ENCODE results near the gene CHCHD3.

CHCHD3 gene

DNA sequence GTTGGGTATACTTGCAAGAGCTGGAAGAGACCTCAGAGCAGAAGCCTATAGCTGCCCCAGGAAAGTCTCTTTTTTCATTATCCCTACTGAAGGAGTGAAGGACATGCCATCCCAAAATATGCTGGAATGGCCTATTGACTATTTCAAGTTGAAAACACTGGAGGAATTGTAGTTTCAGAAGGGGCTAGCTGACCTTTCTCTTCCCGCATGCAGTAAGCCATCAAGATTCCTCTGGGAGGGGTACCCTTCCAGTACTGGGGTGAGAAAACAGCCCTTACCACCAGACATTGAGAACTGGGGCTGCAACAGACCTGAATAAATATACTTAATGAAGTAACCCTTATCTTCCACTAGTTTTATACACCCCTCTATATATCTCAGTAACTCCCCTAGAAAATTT, 41.7 kb downstream of the CHCHD3 start:
- no peak for DNase-seq

DNA sequence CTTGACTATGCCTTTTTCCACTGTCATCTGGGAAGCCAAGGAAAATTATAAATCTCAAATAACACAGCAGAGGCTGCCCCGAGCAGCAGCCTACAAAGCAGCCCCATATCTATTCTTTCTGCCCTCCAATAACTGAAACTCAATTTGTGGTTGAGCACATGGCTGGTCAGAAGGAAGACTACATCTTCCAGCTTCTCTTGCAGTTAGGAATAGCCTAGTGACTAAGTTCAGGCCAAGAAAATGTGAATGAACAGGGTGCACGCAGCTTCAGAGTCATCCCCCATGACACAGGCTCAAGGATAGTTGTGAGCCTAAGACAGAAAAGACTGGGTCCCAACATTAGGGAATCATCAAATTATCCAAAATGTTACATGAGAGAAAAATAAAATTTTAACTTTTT, 42.3 kb downstream of the CHCHD3 start:
- no peak for DNase-seq

DNA sequence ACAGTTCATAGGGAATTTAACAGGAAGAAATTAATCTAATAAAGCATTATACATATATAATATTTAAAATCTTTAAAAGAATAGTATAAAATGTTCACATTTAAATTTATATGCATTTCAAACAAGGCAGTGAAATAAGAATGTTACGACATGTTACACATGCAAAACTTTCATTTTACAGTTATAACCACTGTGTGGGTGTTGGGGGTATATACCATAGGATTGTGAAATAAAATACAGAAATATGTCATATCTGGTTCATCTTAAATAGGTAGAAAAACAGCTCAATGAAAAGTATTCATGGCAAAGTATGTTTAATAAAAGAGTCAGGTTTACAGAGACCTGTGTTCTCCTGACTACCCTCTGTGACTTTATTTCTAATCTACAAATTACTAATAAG, 45.6 kb downstream of the CHCHD3 start:
- no peak for DNase-seq

GRCh38 chr7:133035240-133035639, 46.6 kb downstream of the CHCHD3 start:
- peak; percentile 2 for DNase-seq

DNA sequence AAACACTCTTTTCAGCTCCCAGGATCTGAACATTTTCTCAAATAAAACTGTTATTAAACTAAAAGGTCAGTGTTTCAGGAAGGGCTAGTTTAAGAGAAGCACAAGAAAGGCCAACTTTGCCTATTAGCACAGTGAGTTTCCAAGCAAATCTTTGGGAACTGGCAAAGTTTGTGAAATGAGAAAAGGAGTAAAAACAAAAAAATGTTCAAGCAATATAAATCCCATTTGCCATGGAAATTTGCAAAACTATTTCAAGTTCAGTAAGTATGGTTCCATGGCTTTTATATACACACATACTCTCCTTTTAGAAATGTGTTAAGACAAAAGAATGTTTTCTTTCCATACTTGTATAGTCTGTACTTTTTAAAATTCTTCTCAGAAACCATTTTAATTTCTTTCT, 51.5 kb downstream of the CHCHD3 start:
- no peak for DNase-seq

DNA sequence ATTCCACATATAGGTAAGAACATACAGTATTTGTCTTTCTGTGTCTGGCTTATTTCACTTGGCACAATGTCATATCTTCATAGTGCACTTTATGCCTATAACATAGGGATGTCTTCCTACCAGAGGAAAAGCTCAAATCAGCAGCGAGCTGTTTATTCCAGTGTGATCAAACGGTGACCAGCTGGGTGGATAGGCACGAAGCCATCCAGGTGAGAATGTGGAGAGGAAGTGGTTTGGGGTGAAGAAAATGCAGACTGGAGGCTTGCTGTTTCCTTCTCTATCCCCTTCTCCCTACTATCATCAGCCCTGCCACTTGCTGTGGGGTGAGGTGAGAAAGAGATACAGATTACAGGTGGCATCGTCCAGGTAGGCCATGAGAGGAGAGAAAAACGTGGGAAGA, 52.4 kb downstream of the CHCHD3 start:
- no peak for DNase-seq

DNA sequence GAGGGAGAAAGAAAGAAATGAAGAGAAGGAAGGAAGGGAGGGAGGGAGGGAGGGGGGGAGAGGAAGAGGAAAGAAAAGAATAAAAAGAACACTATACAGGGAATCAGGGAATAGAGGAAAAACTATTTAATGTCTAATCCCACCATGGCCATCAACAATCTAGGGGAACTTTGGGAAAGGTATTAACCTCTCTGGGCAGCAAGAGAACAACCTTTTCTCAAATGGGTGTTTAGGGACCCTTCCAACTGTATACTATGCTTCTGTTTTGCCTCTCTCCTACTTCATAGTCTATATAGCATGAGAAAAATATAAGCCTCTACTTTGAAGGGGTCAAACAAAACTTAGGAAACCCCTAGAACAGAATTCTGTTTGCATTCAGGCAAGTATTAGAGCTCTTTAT, 54.5 kb downstream of the CHCHD3 start:
- DNase-seq: no peak

DNA sequence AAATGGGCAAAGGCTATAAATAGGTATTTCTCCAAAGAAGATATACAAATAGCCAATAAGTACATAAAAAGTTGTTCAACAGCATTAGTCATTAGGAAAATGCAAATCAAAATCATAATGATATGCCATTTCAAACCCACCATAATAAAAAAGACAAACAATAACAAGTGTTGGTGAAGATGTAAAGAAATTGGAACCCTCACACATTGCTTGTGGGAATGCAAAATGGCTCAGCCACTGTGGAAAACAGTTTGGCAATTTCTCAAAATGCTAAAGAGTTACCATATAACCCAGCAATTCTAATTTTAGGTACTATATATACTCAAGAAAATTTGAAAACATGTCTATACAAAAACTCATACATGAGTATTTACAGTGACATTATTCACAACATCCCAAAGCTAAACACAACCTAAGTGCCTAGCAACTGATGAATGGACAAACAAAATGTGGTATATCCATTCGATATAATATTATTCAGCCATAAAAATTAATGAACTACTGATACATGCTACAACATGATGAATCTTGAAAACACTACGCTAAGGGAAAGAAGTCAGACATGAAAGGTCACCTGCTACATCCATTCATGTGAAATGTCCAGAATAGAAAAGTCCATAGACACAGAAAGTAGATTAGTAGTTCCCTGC, 55.6 kb downstream of the CHCHD3 start:
- DNase-seq: no peak

DNA sequence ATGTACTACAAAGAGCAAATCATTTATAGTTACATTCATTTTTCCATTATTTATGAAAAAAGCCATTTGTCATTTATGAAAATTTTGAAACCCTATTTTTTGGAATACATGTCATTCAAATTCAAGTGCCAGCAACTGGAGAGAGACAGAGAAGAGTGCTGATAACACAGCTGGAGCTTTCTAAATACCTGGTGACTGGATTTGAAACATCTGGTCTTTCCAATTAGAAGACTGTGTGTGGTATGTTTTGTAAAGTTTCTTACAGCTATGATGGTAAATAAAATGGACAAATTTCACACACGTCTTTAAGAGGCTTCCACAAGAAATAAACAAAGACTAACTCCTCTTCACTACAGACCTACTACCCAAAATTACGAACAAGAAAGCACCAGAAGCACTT, 56.8 kb downstream of the CHCHD3 start:
- no peak for DNase-seq

DNA sequence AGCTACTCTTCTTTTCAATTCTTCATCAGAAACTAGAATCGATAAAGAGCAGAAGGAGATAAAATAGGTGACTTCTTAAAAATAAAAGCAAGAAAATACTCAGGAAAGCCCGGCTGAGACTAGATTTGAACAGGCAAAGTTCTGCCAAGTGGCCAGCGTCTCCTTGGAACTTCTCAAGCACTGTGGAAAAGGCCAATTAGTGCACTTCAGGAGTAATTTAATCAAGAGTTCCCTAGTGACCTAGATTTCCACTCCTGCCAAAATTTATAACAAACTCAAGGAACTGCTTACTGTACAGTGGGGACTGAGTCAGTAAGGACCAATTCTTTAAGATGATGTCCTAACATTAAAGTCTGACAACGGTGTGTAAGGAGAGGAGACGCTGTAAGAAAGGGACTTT, 57.3 kb downstream of the CHCHD3 start:
- no peak for DNase-seq

DNA sequence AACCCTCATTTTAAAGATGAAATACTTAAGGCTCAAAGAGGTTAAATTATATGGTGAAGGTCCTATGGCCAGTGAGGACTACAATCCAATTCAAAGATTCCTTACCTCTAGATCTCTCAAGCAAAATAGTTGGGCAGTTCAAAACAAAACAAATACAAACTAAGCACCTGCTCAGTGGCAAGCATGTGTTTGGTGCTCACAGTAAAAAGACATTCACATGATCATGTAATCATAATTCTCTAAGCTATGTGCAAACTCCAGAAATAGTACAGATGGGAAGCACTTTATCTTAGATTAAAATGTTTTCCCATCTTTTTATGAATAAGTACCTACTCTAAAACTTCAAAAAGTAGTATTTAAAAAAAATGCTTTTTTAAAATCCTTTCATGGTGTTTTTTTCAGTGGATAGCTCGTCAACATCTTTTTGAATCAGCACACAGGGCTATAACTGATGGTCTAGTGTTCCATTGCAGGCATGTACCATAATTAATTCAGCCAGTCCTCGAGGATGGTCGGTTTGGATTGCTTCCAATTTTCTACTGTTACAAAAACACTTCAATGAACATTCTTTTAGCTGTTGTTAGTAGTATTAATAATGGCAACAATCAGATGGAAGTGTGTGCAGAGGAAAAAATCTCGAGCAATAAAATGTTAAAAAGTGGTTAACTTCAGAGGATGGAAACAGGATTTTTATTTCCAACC, 58.4 kb downstream of the CHCHD3 start:
- no peak for DNase-seq

DNA sequence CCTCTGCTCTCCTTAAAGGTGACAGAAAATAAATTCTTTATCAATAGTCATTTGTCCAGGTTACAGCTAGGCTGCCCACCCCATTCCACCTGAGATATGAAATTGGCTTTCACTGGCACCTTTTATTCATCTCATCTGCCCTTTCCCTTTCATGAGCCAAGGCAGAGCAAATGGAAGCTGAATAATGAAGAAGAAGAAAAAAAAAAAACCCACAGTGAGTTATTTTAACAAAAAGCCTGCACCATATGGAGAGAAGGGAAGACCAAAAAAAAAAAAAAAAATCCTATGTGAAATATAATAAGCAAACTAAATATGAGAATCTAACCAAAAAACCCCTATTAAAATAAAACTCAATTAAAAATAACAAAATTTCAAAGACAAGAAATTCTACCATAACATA, 59.2 kb downstream of the CHCHD3 start:
- DNase-seq: no peak

DNA sequence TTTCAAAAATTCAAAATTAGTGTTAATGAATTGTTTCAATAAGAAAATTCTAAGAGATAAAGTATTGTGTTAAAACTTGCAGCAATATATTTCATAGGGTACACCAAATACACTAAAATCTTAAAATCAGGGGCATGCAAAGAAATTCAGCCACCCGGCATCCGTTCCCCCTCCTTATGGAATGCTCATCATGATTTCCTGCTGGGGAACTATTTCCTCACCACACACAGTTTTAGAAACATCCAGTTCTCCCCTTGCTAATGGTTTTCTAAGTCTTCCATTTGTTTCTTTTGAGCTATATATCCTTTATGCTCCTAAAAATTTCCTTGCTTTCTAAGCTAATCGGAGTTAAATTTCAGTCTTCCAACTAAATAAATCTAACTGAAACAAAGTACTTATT, 60.7 kb downstream of the CHCHD3 start:
- no peak for DNase-seq

DNA sequence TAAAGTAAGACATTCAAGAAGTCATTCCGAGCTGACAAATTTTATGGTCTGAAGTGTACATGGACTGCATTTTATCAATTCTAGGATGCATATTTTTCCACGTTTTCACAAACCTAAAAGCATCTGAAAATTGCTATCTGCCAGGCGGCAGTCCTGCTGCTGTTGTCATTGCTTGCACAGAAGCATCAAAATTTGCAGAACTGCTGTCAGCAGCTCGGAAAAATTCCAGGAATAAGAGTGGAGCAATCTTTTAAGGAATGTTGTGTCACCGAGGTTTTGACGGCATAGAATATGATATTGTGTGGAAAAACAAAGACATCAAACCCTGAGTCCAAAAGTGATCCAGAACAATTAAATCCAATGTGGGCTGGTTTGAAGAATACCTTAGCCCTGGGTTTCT, 61.4 kb downstream of the CHCHD3 start:
- no peak for DNase-seq

GRCh38 chr7:133019590-133019989, 62.3 kb downstream of the CHCHD3 start:
- no peak for DNase-seq

GRCh38 chr7:133016604-133017003, 65.3 kb downstream of the CHCHD3 start:
- no peak for DNase-seq

- DNase-seq: no peak
These were observed 66.0 kb downstream of the CHCHD3 start for GRCh38 chr7:133015888-133016287.

DNA sequence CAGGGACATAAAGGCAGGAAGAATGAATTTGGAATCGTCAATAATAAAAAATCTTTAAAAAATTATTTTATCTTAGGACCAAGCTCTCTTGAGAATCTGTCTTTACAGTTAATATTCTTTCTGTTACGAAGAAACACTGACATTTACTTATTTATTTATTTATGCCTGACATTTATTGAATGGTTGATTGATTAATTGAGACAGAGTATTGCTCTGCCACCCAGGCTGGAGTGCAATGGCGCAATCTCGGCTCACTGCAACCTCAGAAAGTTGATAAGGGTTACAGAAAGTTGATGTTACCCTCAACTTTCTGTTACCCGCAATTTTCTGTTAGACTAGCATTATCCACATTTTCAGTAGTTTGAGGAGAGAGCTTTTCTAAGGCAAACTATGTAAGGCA, 70.1 kb downstream of the CHCHD3 start:
- DNase-seq: no peak

GRCh38 chr7:133009426-133010252, 72.3 kb downstream of the CHCHD3 start:
- DNase-seq: no peak

DNA sequence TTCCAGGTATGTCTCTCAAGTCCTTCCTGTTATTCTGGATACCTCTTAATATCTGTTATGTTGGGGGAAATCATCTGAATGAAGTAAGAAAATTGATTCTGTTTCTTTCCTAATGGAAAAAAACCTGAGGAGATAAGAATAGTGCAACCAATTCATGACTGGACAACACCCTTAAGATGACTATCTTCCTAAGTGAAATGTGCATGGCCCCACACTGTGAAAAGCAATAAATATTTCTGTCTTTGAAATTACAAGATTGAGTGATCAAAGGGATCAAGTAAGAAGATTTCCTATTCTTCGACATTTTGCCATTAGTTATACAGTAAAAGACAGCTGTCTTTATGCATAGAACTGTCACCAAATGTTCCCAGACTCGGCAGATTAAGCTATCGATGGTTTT, 73.9 kb downstream of the CHCHD3 start:
- DNase-seq: no peak

GRCh38 chr7:133003052-133003910, 78.6 kb downstream of the CHCHD3 start:
- DNase-seq: no peak

DNA sequence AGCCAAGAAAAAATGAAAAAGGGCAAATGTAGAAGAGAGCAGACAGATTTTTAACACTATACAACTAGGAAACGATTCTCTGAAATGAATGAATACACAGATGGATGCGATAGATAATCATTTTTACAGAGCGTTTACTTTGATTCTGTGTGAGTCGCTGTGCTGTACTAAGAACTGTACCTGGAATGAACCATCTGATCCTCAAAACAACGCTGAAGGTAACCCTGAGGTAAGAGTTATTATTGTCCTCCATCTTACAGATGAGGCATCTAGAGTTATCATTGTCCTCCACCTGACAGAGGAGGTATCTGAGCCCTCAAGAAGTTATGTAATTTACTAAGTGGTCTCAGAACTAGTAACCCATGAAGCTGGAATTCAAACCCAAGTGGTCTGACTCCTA, 80.2 kb downstream of the CHCHD3 start:
- DNase-seq: no peak

GRCh38 chr7:132999845-133000244, 82.0 kb downstream of the CHCHD3 start:
- no peak for DNase-seq
